ENCODE results near the gene DNALI1.
"Not testable (repeated sequence)": the region's sequence is repeated elsewhere in the genome, so short reads cannot be mapped to it uniquely, and the experiment has no call there.

The DNALI1 gene

DNA sequence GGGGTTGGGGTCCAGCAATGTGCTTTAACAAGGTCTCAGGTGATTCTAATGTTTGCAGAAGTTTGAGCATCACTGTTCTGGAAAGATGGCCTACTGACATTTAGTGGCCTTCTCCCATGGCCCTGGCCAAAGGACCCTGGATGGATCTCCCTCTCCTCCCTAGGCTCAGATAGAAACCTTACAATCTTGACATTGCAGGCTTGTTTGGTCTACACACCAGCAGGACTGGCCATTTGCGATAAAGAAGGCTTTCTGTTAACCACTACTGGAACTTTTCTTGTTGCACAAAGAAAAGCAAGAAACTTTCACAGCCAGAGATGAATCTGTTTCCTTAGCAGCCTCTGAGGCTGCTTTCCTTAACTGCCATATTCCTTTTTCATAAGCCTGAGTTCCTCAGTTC is 6.2 kb downstream of the DNALI1 start:
- peaks cover 32% of the 10 kb centered on the region for H3K36me3 Mint-ChIP-seq (ENCODE audit: low read depth)
- H3K27me3 Mint-ChIP-seq (ENCODE audit: low read depth), result no peaks in the 10 kb centered on the region
- H3K9me3 Mint-ChIP-seq, result no peaks in the 10 kb centered on the region
- peaks cover 2% of the 10 kb centered on the region for H3K4me1 Mint-ChIP-seq (ENCODE audit: low read depth)
- H3K27ac Mint-ChIP-seq, result no peak overlapping the region
- DNase-seq (ENCODE audit: low spot score), result no peak
- H3K4me3 Mint-ChIP-seq, result no peak overlapping the region

DNA sequence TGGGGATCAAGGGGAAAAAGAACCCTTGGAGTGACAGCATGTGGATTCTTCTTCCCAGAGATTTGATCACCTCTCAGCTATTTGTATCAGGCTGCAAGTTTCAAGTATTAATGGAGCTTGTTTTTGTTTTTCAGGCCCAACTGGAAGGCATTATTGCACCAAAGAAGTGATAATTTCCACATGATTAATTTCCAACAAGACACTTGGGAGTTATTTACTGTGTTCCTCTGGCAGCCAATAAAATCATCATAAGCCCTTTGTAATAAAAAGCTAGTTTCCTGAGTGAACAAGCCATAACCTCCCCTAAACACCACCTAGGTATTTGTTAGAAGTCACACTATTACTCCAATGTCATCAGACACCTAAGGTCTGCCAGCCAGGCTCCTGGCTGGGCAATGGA is 8.2 kb downstream of the DNALI1 start:
- Mint-ChIP-seq H3K9me3 (no peaks in the 10 kb centered on the region), H3K4me3 (no peak overlapping the region), H3K27ac (no peak overlapping the region), H3K36me3 (ENCODE audit: low read depth) (peaks cover 51% of the 10 kb centered on the region), H3K4me1 (ENCODE audit: low read depth) (peaks cover 2% of the 10 kb centered on the region), H3K27me3 (ENCODE audit: low read depth) (no peaks in the 10 kb centered on the region)
- DNase-seq (ENCODE audit: low spot score), result no peak

DNA sequence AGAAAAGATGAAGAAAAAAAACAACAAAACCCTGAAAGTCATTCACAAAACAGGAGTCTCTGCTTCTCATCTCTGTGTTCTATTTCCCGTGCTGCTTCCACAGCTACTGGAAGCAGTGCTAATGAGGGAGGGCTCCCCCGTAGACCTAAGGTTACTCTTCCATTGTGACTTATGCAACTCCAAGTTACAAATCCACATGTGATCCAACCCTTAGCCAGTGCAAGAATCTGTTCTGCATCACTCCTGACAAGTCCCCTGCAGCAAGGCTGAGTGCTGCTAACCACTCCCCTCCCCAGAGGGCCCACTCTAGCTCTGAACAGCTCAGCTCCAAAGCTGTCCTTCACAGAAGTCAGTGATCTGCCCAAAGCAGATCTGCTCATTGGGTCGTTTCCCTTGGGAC is 10.3 kb downstream of the DNALI1 start:
- peaks cover 16% of the 10 kb centered on the region for H3K4me1 Mint-ChIP-seq (ENCODE audit: low read depth)
- peaks cover 67% of the 10 kb centered on the region for H3K36me3 Mint-ChIP-seq (ENCODE audit: low read depth)
- no peaks in the 10 kb centered on the region for H3K9me3 Mint-ChIP-seq

DNA sequence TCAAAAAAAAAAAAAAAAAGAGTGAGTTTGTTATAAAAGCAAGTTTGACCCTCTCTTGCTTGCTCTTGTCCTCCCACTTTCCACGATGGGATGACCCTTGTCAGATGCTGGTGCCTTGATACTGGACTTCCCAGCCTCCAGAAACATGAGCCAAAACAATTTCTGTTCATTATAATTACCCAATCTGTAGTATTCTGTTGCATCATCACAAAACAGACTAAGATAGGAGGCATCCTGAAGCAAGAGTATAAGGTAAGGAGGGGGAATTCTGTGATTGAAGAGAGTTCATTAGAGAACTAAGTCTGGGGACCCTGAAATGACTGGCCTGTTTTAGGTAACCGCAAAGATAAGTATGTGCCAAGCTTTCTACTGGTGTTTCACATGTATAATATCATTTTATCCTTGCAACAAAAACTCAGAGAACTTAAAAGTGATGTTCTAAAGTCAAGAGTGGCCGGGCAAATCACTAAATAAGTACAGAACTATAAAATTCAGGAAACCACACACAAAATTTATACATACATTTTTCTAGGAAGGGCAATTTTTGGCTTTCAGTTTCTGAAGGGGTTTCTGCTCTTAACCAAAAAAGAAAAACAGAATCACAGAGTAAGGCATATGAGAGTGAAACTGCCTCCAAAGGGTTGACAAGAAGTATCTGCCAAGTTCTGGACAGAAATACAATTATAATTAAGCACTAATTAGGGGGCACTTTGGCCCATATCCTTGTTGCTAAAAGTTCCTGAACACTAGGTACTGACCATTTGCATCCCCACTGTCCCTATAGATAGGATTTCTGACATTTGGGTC is 14.0 kb downstream of the DNALI1 start:
- peak overlapping the region; percentile 91 for H3K27ac Mint-ChIP-seq
- H3K9me3 Mint-ChIP-seq, result no peaks in the 10 kb centered on the region
- no peaks in the 10 kb centered on the region for H3K27me3 Mint-ChIP-seq (ENCODE audit: low read depth)
- H3K36me3 Mint-ChIP-seq (ENCODE audit: low read depth), result peaks cover 87% of the 10 kb centered on the region
- H3K4me1 Mint-ChIP-seq (ENCODE audit: low read depth), result peaks cover 40% of the 10 kb centered on the region
- peak overlapping the region; percentile 82 for H3K4me3 Mint-ChIP-seq
- no peak for DNase-seq (ENCODE audit: low spot score)

More for the DNA sequence above, 10.3 kb downstream of the DNALI1 start:
- H3K27ac Mint-ChIP-seq, result no peak overlapping the region
- no peak for DNase-seq (ENCODE audit: low spot score)
- H3K27me3 Mint-ChIP-seq (ENCODE audit: low read depth), result no peaks in the 10 kb centered on the region
- H3K4me3 Mint-ChIP-seq, result no peak overlapping the region

DNA sequence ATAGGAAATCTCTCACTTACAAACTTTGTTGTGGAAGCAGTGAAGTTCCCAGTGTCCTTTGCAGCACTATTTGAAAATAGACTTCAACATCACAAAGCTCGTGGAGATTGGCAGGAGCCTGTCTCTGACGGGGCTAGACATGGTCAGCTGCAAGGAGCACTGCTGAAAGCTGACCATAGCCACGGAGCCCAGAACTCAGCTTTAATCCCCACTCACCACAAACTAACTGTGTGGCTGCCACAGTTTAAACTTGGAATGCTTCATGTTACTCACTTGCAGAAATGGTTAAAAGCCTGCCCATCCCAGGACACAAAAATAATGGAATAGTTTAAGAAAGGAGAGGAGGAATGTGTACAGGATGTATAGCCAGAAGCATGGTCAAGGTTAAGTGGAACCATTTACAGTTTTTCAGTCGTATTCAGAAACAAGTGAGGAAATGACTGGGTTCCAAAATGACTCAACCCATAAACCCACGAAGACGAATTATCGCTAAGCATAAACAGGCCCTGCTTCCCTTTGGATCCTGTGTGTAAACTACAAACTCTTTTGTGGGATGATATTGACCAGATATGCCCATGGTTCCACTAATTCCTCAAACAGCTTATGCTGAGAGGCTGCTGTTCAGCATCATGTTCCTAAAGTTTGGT is 18.2 kb downstream of the DNALI1 start:
- H3K9me3 Mint-ChIP-seq, result no peaks in the 10 kb centered on the region
- H3K27ac Mint-ChIP-seq, result peak overlapping the region; percentile 46
- H3K4me3 Mint-ChIP-seq, result peak overlapping the region; percentile 19
- DNase-seq (ENCODE audit: low spot score), result peak; percentile 36
- H3K27me3 Mint-ChIP-seq (ENCODE audit: low read depth), result no peaks in the 10 kb centered on the region
- peaks cover 56% of the 10 kb centered on the region for H3K4me1 Mint-ChIP-seq (ENCODE audit: low read depth)
- H3K36me3 Mint-ChIP-seq (ENCODE audit: low read depth), result peaks cover 81% of the 10 kb centered on the region

DNA sequence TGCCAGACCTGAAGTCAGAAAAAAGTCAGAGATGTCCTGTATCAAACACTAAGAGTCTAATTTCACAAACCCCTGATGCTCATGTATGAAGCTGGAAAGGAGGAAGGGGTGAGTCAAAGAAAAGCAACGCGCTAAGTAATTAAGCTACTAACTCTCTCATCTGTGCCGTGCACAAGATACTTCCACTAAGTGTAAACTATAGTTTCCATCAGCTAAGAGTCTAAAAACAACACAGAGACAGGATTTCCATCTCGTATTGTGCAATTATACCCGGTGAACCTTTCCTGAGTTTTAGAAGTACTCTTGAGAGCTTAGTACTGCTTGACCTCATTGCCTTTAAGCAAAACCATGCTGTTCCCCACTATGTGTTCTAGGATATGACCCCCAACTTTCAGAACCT is 19.0 kb downstream of the DNALI1 start:
- DNase-seq (ENCODE audit: low spot score), result no peak
- H3K4me1 Mint-ChIP-seq (ENCODE audit: low read depth), result peaks cover 58% of the 10 kb centered on the region
- H3K4me3 Mint-ChIP-seq, result no peak overlapping the region
- no peaks in the 10 kb centered on the region for H3K27me3 Mint-ChIP-seq (ENCODE audit: low read depth)
- H3K36me3 Mint-ChIP-seq (ENCODE audit: low read depth), result peaks cover 84% of the 10 kb centered on the region
- H3K9me3 Mint-ChIP-seq, result no peaks in the 10 kb centered on the region
- H3K27ac Mint-ChIP-seq, result peak overlapping the region; percentile 46

DNA sequence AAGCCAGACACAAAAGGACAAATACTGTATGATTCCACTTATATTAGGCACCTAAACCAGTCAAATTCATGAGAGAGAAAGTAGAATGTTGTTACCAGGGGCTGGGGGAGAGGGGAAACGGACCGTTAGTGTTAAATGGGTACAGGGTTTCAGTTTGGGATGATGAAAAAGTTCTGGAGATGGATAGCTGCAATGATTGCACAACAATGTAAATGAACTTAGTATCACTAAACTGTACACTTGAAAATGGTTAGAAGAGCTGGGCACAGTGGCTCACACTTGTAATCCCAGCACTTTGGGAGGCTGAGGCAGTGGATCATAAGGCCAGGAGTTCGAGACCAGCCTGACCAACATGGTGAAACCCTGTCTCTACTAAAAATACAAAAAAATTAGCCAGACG is 27.8 kb downstream of the DNALI1 start:
- not testable (repeated sequence) for DNase-seq (ENCODE audit: low spot score); H3K27me3 Mint-ChIP-seq (ENCODE audit: low read depth); H3K9me3 Mint-ChIP-seq; H3K4me3 Mint-ChIP-seq
- Mint-ChIP-seq H3K4me1 (ENCODE audit: low read depth) (peaks cover 14% of the 10 kb centered on the region), H3K27ac (peak overlapping the region; percentile 8), H3K36me3 (ENCODE audit: low read depth) (peaks cover 70% of the 10 kb centered on the region)

DNA sequence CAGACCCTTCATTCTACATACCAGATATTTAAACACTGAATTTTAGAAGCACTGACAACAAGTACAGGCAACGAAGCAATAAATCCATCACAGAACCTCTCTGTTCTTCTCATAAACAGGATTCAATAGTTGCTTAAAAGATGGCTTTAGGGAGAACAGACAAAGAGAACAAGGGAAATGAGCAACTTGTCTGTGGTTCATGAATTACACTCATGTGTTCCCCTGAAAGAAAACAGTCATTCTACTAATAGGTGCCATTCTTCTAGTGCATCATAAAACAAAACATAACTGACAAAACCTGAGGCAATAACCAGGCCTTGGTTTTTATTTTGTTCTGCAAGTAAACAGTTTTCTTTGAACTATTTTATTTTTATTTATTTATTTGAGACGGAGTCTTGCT is 32.2 kb downstream of the DNALI1 start:
- H3K36me3 Mint-ChIP-seq (ENCODE audit: low read depth), result peaks cover 64% of the 10 kb centered on the region
- H3K27me3 Mint-ChIP-seq (ENCODE audit: low read depth), result no peaks in the 10 kb centered on the region
- peaks cover 14% of the 10 kb centered on the region for H3K4me1 Mint-ChIP-seq (ENCODE audit: low read depth)
- H3K4me3 Mint-ChIP-seq, result no peak overlapping the region
- no peak overlapping the region for H3K27ac Mint-ChIP-seq
- no peak for DNase-seq (ENCODE audit: low spot score)
- no peaks in the 10 kb centered on the region for H3K9me3 Mint-ChIP-seq

DNA sequence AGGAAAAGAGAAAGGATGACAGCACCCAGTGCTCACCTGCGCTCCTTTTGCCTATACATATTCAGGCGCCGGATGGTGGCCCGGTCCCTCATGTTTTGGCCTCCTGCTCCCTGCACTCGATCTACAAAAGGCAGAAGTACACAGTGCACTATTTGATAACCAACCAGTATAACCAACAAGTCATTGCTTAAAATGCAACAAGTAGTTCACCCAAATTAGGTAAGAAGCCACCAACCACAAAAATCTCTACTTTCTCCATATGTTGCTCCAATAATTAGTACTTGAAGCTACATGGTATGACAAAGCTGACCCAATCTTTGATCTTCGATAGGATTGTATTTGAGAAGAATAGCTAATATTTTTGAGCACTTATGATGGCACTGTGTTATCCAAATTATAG is 37.0 kb downstream of the DNALI1 start:
- H3K4me1 Mint-ChIP-seq (ENCODE audit: low read depth), result peaks cover 23% of the 10 kb centered on the region
- peaks cover 38% of the 10 kb centered on the region for H3K36me3 Mint-ChIP-seq (ENCODE audit: low read depth)
- no peaks in the 10 kb centered on the region for H3K9me3 Mint-ChIP-seq
- no peak for DNase-seq (ENCODE audit: low spot score)
- no peak overlapping the region for H3K27ac Mint-ChIP-seq
- peak overlapping the region; percentile 21 for H3K4me3 Mint-ChIP-seq
- H3K27me3 Mint-ChIP-seq (ENCODE audit: low read depth), result peaks cover 4% of the 10 kb centered on the region

DNA sequence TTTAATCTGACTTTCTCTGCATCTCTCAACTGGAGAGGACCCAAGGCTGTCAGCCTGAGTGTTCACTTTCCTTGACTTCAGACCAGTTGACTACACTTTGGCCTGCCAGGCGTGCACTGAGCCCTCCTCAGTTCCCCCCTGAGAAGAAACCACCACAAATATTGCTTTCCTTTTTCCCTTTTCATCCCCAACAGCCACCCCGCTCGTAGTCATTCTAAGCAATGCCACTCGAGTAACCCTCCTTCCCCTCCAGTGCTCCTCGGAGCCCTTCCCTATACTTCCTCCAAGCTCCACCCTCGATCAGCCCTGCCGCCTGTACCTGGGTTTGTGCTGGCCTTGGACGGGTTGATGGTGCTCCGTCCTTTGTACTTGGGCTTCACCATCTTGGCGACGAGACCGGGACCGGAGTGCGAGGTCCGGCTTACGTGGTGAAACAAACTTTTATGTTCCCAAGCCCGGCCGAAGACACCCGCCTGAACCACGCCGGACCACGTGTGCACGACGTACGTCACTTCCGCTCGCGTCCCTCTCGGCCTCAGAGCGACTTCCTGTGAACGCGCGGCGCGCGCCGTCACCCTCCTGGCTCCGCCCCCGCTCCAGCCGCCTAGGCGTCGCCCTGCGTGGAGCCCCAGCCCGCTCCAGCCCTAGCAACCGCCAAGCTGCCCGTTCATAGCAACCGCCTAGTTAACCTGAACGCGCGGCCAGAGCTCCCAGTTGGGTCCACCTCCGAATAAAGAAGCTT is 38.9 kb downstream of the DNALI1 start, which contains the start of gene GNL2:
Gene GNL2 (minus strand): TSS at position 498 of the 742 bp plus-strand sequence. CDS start 115 bp downstream, at position 383.
- DNase-seq (ENCODE audit: low spot score), result peak; percentile 97
- peak within 1 kb of the TSS; percentile 99 for H3K4me3 Mint-ChIP-seq
- H3K9me3 Mint-ChIP-seq, result no peaks in the 10 kb centered on the region
- H3K27ac Mint-ChIP-seq, result peak within 1 kb of the TSS; percentile 94
- peaks cover 4% of the 10 kb centered on the region for H3K27me3 Mint-ChIP-seq (ENCODE audit: low read depth)
- peaks cover 25% of the 10 kb centered on the region for H3K36me3 Mint-ChIP-seq (ENCODE audit: low read depth)
- peaks cover 23% of the 10 kb centered on the region for H3K4me1 Mint-ChIP-seq (ENCODE audit: low read depth)

DNA sequence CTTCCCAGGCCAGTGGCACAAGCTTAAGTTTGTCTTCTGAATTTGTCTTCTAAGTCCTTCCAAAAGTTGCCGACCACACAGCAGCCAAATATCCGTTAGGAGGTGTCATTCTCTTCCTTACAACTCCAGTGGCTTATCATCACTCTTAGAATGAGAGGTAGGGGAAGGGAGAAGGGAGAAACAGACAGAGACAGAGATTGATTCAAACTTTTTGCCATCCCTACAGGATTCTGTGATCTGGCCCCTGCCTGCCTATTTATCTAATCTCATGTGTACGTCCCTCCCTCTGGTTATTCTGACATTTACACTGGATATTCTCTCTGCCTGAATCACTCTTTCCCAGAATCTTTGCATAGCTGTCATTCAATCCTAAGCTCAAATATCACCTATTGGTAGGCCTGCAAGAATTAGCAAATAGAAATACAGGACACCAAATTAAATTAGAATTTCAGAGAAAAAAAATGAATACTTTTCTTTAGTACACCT is 39.5 kb downstream of the DNALI1 start:
- DNase-seq (ENCODE audit: low spot score), result no peak

DNA sequence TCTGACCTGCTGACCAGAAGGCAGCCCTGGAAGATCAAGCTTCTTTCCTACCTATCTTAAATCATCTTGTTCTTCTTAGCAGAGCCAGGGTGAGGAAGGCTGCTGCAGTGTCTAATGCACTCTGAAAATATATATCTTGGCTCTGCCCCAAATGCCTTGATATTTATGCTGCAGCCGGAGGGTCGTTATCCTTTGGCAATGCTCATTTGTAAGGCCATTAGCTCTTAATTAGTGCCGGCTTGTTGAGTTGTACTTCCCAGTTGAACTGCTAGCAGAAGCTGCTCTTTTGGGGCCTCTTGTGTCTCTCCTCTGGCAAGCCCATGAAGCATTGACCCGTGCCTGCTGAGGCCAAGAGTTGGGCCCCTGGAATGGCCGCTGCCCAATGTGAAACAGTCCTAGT is 43.2 kb downstream of the DNALI1 start:
- no peak for DNase-seq (ENCODE audit: low spot score)
- H3K36me3 Mint-ChIP-seq (ENCODE audit: low read depth), result no peaks in the 10 kb centered on the region
- no peaks in the 10 kb centered on the region for H3K9me3 Mint-ChIP-seq

More for the DNA sequence above, 39.5 kb downstream of the DNALI1 start:
- Mint-ChIP-seq H3K27ac (peak overlapping the region; percentile 94), H3K4me3 (peak overlapping the region; percentile 99), H3K36me3 (ENCODE audit: low read depth) (peaks cover 19% of the 10 kb centered on the region), H3K4me1 (ENCODE audit: low read depth) (peaks cover 23% of the 10 kb centered on the region), H3K9me3 (no peaks in the 10 kb centered on the region), H3K27me3 (ENCODE audit: low read depth) (peaks cover 4% of the 10 kb centered on the region)

DNA sequence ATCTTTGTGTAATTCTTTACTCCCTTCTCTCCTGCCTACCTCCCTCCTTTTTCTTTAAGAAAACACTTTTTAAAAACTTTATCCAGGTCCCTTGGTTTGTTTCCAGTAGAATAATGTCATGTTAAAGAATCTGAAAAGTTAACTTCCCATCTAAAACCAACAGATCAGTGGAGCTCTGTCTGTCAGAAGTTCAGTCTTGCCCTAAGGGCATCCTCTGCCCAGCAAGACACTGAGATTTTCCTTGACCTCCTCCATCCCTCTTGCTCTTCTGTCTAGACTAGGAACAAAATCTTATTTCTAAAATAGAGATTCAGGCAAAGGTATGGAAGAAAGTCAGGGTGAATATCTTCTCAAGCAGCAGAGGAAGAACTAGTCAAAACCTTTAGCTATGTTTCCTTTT is 44.7 kb downstream of the DNALI1 start:
- peaks cover 17% of the 10 kb centered on the region for H3K27me3 Mint-ChIP-seq (ENCODE audit: low read depth)
- peaks cover 3% of the 10 kb centered on the region for H3K4me1 Mint-ChIP-seq (ENCODE audit: low read depth)
- H3K4me3 Mint-ChIP-seq, result no peak overlapping the region
- no peak for DNase-seq (ENCODE audit: low spot score)
- H3K36me3 Mint-ChIP-seq (ENCODE audit: low read depth), result no peaks in the 10 kb centered on the region
- no peak overlapping the region for H3K27ac Mint-ChIP-seq
- no peaks in the 10 kb centered on the region for H3K9me3 Mint-ChIP-seq

More for the DNA sequence above, 43.2 kb downstream of the DNALI1 start:
- H3K4me1 Mint-ChIP-seq (ENCODE audit: low read depth), result peaks cover 10% of the 10 kb centered on the region
- no peak overlapping the region for H3K27ac Mint-ChIP-seq
- peaks cover 17% of the 10 kb centered on the region for H3K27me3 Mint-ChIP-seq (ENCODE audit: low read depth)
- no peak overlapping the region for H3K4me3 Mint-ChIP-seq

Data from T-helper 2 cell treated with Interferon-gamma antibody and Interleukin-4, amounts not matched to agents 5 μg/mL and 100 μg/mL, for 36 hours (primary cell).